HG03064 (cell line): ENCODE data around the gene BARX2.

Source experiments
- ATAC-seq: cut with Tn5 transposase; IDR thresholded peaks from one replicate; pipeline ENCODE4 v1.9.1; 2021; ENCODE audit warnings: low read depth; ENCODE audit not compliant: unreplicated experiment

Gene BARX2

GRCh38 chr11:129489249-129489648 lies 113.6 kb downstream of the BARX2 start:
- no peak for ATAC-seq

- no peak for ATAC-seq
These were observed 114.4 kb downstream of the BARX2 start for GRCh38 chr11:129490004-129490403.

- ATAC-seq: no peak
These were observed 118.1 kb downstream of the BARX2 start for GRCh38 chr11:129493746-129494145.
